PC-3 (cell line): Measurements from ENCODE around the gene CDH13. TPM values are rescaled to one million over a fixed set of nuclear protein-coding genes. Genes with fewer than 3 reads are reported as not detected.

Source experiments
- ATAC-seq: fragments of 200-7000 bp; cut with Tn5 transposase; 2 replicates; pipeline ENCODE4 v1.9.1; 2020; ENCODE audit warnings: mild to moderate bottlenecking, moderate library complexity
- BruUV-seq: library from RNA; stranded (reverse); fragments of 400-500 nt; replicated peaks from 2 replicates; lab custom pipeline; 2021; lab: Mats Ljungman, UMichigan
- CTCF ChIA-PET: fragments of 300-600 bp; sonication (Branson Sonifier 250); formaldehyde crosslinking; loops from one replicate; lab custom pipeline; 2022; ENCODE audit warnings: antibody characterized with exemption; lab: Charles Lee
- POLR2A ChIA-PET: fragments of 300-600 bp; sonication (Branson Sonifier 250); formaldehyde crosslinking; loops from one replicate; lab custom pipeline; 2022; ENCODE audit warnings: antibody characterized with exemption; ENCODE audit not compliant: unreplicated experiment; lab: Charles Lee
- DNase-seq: peaks from one replicate; pipeline ENCODE4 v3.0.0-alpha.2; 2015
- H2AFZ ChIP-seq: fragments of 300-600 bp; sonication (generic); 2 replicates; pipeline ENCODE4 v1.6.0; 2016; ENCODE audit warnings: antibody characterized with exemption, low read length
- H3F3A ChIP-seq: fragments of 300-600 bp; sonication (generic); one replicate; pipeline ENCODE4 v1.6.0; 2017; ENCODE audit warnings: antibody characterized with exemption, low read length, control low read depth, mild to moderate bottlenecking; ENCODE audit not compliant: unreplicated experiment
- H3K27ac ChIP-seq: fragments of 300-600 bp; sonication (generic); 2 replicates; pipeline ENCODE4 v1.5.1; 2016; ENCODE audit warnings: mild to moderate bottlenecking, low read length
- H3K27me3 ChIP-seq: fragments of 300-600 bp; sonication (generic); 2 replicates; pipeline ENCODE4 v1.6.1; 2016; ENCODE audit warnings: low read length, mixed read lengths
- H3K36me3 ChIP-seq: fragments of 300-600 bp; sonication (generic); 2 replicates; pipeline ENCODE4 v1.6.1; 2016; ENCODE audit warnings: low read depth, mixed run types, low read length, mixed read lengths
- H3K4me1 ChIP-seq: fragments of 300-600 bp; sonication (generic); 2 replicates; pipeline ENCODE4 v1.5.1; 2016; ENCODE audit warnings: low read length; ENCODE audit not compliant: insufficient read depth
- H3K4me2 ChIP-seq: fragments of 300-600 bp; sonication (generic); 2 replicates; pipeline ENCODE4 v1.6.0; 2016; ENCODE audit warnings: low read length
- H3K4me3 ChIP-seq: fragments of 300-600 bp; sonication (generic); 2 replicates; pipeline ENCODE4 v1.5.1; 2016; ENCODE audit warnings: mild to moderate bottlenecking, low read length, mixed read lengths
- H3K79me2 ChIP-seq: fragments of 300-600 bp; sonication (generic); 2 replicates; pipeline ENCODE4 v1.6.1; 2017; ENCODE audit warnings: low read length, mixed read lengths
- H3K9ac ChIP-seq: fragments of 300-600 bp; sonication (generic); 2 replicates; pipeline ENCODE4 v1.6.0; 2016; ENCODE audit warnings: mild to moderate bottlenecking, low read length
- H3K9me2 ChIP-seq: fragments of 300-600 bp; sonication (generic); replicated peaks from 2 replicates; pipeline ENCODE4 v1.6.1; 2016; ENCODE audit warnings: mixed run types, low read length, mixed read lengths
- H3K9me3 ChIP-seq: fragments of 300-600 bp; sonication (generic); 2 replicates; pipeline ENCODE4 v1.6.1; 2016; ENCODE audit warnings: low read length, mixed read lengths
- H4K20me1 ChIP-seq: fragments of 300-600 bp; sonication (generic); 2 replicates; pipeline ENCODE4 v1.6.1; 2016; ENCODE audit warnings: low read length, mixed read lengths
- CTCF ChIP-seq: fragments of 300-600 bp; sonication (generic); conservative IDR thresholded peaks from 2 replicates; pipeline ENCODE4 v1.5.1; 2017; ENCODE audit warnings: antibody characterized with exemption, low read depth, mild to moderate bottlenecking, low read length
- EZH2 ChIP-seq: fragments of 300-600 bp; sonication (generic); IDR thresholded peaks from one replicate; pipeline ENCODE4 v1.6.1; 2017; ENCODE audit warnings: antibody characterized with exemption, mild to moderate bottlenecking, low read length; ENCODE audit not compliant: unreplicated experiment
- EZH2phosphoT487 ChIP-seq: fragments of 300-600 bp; sonication (generic); IDR thresholded peaks from 2 replicates; pipeline ENCODE4 v1.6.1; 2018; ENCODE audit warnings: mild to moderate bottlenecking, antibody characterized with exemption, low read length, borderline replicate concordance
- intact Hi-C: fragments of 100-400 bp; cut with micrococcal nuclease; formaldehyde crosslinking; loops from 2 replicates; pipeline ENCODE4 v1.9.0; 2023
- total RNA-seq: library from RNA; depleted of rRNA; stranded (reverse); fragments of >200 nt; gene quantifications from 2 replicates; pipeline ENCODE4 v1.2.3, GENCODE V29; 2014

CDH13 gene
- total RNA-seq, 1 experiment from 2014 or later, result 0.36 TPM

- no peak for DNase-seq
- no peaks in the 10 kb centered on the region for H3K9me3 ChIP-seq
- intact Hi-C loops, result no loop called here
- H3K27ac ChIP-seq, result no peak overlapping the region
- no TSS peak for BruUV-seq
- TF ChIP-seq EZH2phosphoT487 (no peak), CTCF (no peak), EZH2 (no peak)
- H2AFZ ChIP-seq, result no peak overlapping the region
- H3K9ac ChIP-seq, result no peak overlapping the region
- no peaks in the 10 kb centered on the region for H3F3A ChIP-seq
- H3K4me1 ChIP-seq, result no peaks in the 10 kb centered on the region
- H3K27me3 ChIP-seq, result no peaks in the 10 kb centered on the region
- no peak overlapping the region for H3K4me2 ChIP-seq
- no peaks in the 10 kb centered on the region for H3K9me2 ChIP-seq
- ChIA-PET POLR2A (no interaction called here), CTCF (no interaction called here)
- H3K36me3 ChIP-seq, result no peaks in the 10 kb centered on the region
- ATAC-seq, result no peak
- no peaks in the 10 kb centered on the region for H3K79me2 ChIP-seq
- no peaks in the 10 kb centered on the region for H4K20me1 ChIP-seq
- no peak overlapping the region for H3K4me3 ChIP-seq
These were observed 384.3 kb downstream of the CDH13 start for GRCh38 chr16:83010776-83011720.

- BruUV-seq, result no TSS peak
- no peak for DNase-seq
These were observed 385.2 kb downstream of the CDH13 start for GRCh38 chr16:83011939-83012338.

More at GRCh38 chr16:83011939-83012338, 385.2 kb downstream of the CDH13 start:
- Histone ChIP-seq H3K27ac (no peak overlapping the region), H3K36me3 (no peaks in the 10 kb centered on the region), H3K4me2 (no peak overlapping the region), H2AFZ (no peak overlapping the region), H3K79me2 (no peaks in the 10 kb centered on the region), H3K9me3 (no peaks in the 10 kb centered on the region), H4K20me1 (no peaks in the 10 kb centered on the region), H3F3A (no peaks in the 10 kb centered on the region), H3K4me3 (no peak overlapping the region), H3K9ac (no peak overlapping the region), H3K4me1 (no peaks in the 10 kb centered on the region), H3K27me3 (no peaks in the 10 kb centered on the region), H3K9me2 (no peaks in the 10 kb centered on the region)
- no peak for ATAC-seq
- ChIA-PET CTCF (no interaction called here), POLR2A (no interaction called here)
- intact Hi-C loops, result no loop called here
- TF ChIP-seq EZH2phosphoT487, result no peak
- TF ChIP-seq CTCF, result no peak
- no peak for TF ChIP-seq EZH2
